DND-41 (cell line): ENCODE data around the gene CAPN14.

Experiments
- ATAC-seq: fragments of 200-7000 bp; cut with Tn5 transposase; 3 replicates; pipeline ENCODE4 v1.9.1; 2021; ENCODE audit warnings: low read depth; ENCODE audit not compliant: insufficient read depth
- DNase-seq: peaks from one replicate; pipeline ENCODE4 v3.0.0-alpha.2; 2020
- H2AFZ ChIP-seq: 2 replicates; pipeline ENCODE4 v1.6.0; 2012; ENCODE audit warnings: low read depth, low read length
- H3K27ac ChIP-seq: 2 replicates; pipeline ENCODE4 v1.5.1; 2012; ENCODE audit warnings: low read length, inconsistent platforms
- H3K27me3 ChIP-seq: fragments of 200-600 bp; sonication (generic); 2 replicates; pipeline ENCODE4 v1.6.0; 2012; ENCODE audit warnings: low read length, mild to moderate bottlenecking, inconsistent platforms; ENCODE audit not compliant: insufficient read depth, poor library complexity
- H3K36me3 ChIP-seq: 2 replicates; pipeline ENCODE4 v1.5.1; 2012; ENCODE audit warnings: low read length, inconsistent platforms; ENCODE audit not compliant: insufficient read depth
- H3K4me1 ChIP-seq: 2 replicates; pipeline ENCODE4 v1.5.1; 2012; ENCODE audit warnings: mild to moderate bottlenecking, low read length; ENCODE audit not compliant: insufficient read depth
- H3K4me2 ChIP-seq: 2 replicates; pipeline ENCODE4 v1.6.0; 2012; ENCODE audit warnings: mild to moderate bottlenecking, moderate library complexity, low read length, inconsistent platforms; ENCODE audit not compliant: insufficient read depth
- H3K4me3 ChIP-seq, 2 experiments: fragments of 200-600 bp in 1 of 2; shearing (Covaris generic) in 1 of 2; 2 replicates each; pipeline ENCODE4 v1.5.1; 2012 to 2016; ENCODE audit warnings: inconsistent platforms in 2 of 2, low read length in 2 of 2, mild to moderate bottlenecking in 2 of 2, low read depth in 1 of 2, moderate library complexity in 1 of 2
- H3K79me2 ChIP-seq: 2 replicates; pipeline ENCODE4 v1.6.0; 2012; ENCODE audit warnings: low read length, inconsistent platforms; ENCODE audit not compliant: insufficient read depth
- H3K9ac ChIP-seq: 2 replicates; pipeline ENCODE4 v1.6.0; 2012; ENCODE audit warnings: low read depth, mild to moderate bottlenecking, inconsistent platforms, low read length, moderate library complexity
- H3K9me3 ChIP-seq: 2 replicates; pipeline ENCODE4 v1.5.1; 2012; ENCODE audit warnings: low read length, moderate library complexity, mild to moderate bottlenecking, inconsistent platforms; ENCODE audit not compliant: insufficient read depth, severe bottlenecking
- H4K20me1 ChIP-seq: 2 replicates; pipeline ENCODE4 v1.6.0; 2012; ENCODE audit warnings: low read length; ENCODE audit not compliant: insufficient read depth
- CTCF ChIP-seq: IDR thresholded peaks from 2 replicates; pipeline ENCODE4 v1.5.1; 2012; ENCODE audit warnings: borderline replicate concordance, low read length, moderate library complexity, mild to moderate bottlenecking; ENCODE audit not compliant: poor library complexity, severe bottlenecking; ENCODE audit errors: extremely low read depth
- EZH2 ChIP-seq: IDR thresholded peaks from 3 replicates; pipeline ENCODE4 v1.6.1; 2012; ENCODE audit warnings: borderline replicate concordance, low read depth, mild to moderate bottlenecking, moderate library complexity, low read length, inconsistent platforms; ENCODE audit not compliant: severe bottlenecking

The CAPN14 gene

GRCh38 chr2:31231571-31232302 is 14.4 kb upstream of the CAPN14 start:
- no peaks in the 10 kb centered on the region for H3K9me3 ChIP-seq
- TF ChIP-seq EZH2 (no peak), CTCF (no peak)
- H3K4me1 ChIP-seq, result peaks cover 26% of the 10 kb centered on the region
- no peak overlapping the region for H3K27ac ChIP-seq
- no peaks in the 10 kb centered on the region for H4K20me1 ChIP-seq
- H3K9ac ChIP-seq, result no peak overlapping the region
- H2AFZ ChIP-seq, result no peak overlapping the region
- no peaks in the 10 kb centered on the region for H3K27me3 ChIP-seq
- H3K4me3 ChIP-seq, result no peak overlapping the region
- DNase-seq, result no peak
- no peak for ATAC-seq
- no peaks in the 10 kb centered on the region for H3K36me3 ChIP-seq
- no peaks in the 10 kb centered on the region for H3K79me2 ChIP-seq
- H3K4me2 ChIP-seq, result no peak overlapping the region

- H4K20me1 ChIP-seq, result no peaks in the 10 kb centered on the region
- H2AFZ ChIP-seq, result no peak overlapping the region
- no peak overlapping the region for H3K4me2 ChIP-seq
- H3K9ac ChIP-seq, result no peak overlapping the region
- ATAC-seq (no peak), DNase-seq (no peak)
- H3K9me3 ChIP-seq, result no peaks in the 10 kb centered on the region
- H3K27ac ChIP-seq, result no peak overlapping the region
- no peaks in the 10 kb centered on the region for H3K27me3 ChIP-seq
- H3K4me1 ChIP-seq, result peaks cover 26% of the 10 kb centered on the region
- no peak overlapping the region for H3K4me3 ChIP-seq
- H3K36me3 ChIP-seq, result no peaks in the 10 kb centered on the region
- no peaks in the 10 kb centered on the region for H3K79me2 ChIP-seq
- TF ChIP-seq CTCF (no peak), EZH2 (no peak)
These were observed 13.4 kb upstream of the CAPN14 start for GRCh38 chr2:31230751-31231150.

- peaks cover 13% of the 10 kb centered on the region for H3K4me1 ChIP-seq
- H3K9me3 ChIP-seq, result no peaks in the 10 kb centered on the region
- no peak overlapping the region for H3K4me2 ChIP-seq
- no peaks in the 10 kb centered on the region for H3K79me2 ChIP-seq
- DNase-seq, result no peak
- no peak overlapping the region for H3K4me3 ChIP-seq
- H3K27ac ChIP-seq, result no peak overlapping the region
- H2AFZ ChIP-seq, result no peak overlapping the region
- no peak for ATAC-seq
- no peak overlapping the region for H3K9ac ChIP-seq
- H3K27me3 ChIP-seq, result no peaks in the 10 kb centered on the region
- TF ChIP-seq EZH2, result no peak
- no peak for TF ChIP-seq CTCF
- H3K36me3 ChIP-seq, result no peaks in the 10 kb centered on the region
- no peaks in the 10 kb centered on the region for H4K20me1 ChIP-seq
These were observed 11.4 kb upstream of the CAPN14 start for GRCh38 chr2:31228717-31229116.
